Coronary artery (tissue), 2 donors: ENCODE results near the gene AQP12B.

ENCODE experiments used
- DNase-seq: peaks from one replicate; pipeline ENCODE4 v3.0.0-alpha.2; 2017; ENCODE audit warnings: low spot score
- H3K27ac ChIP-seq, 2 donors: fragments of 200-600 bp; sonication (generic); one replicate each; pipeline ENCODE4 v1.5.1; 2016 to 2019
- H3K4me3 ChIP-seq: fragments of 200-600 bp; sonication (generic); 2 replicates; pipeline ENCODE4 v1.5.1; 2016; ENCODE audit warnings: mild to moderate bottlenecking, moderate library complexity
- CTCF ChIP-seq: fragments of 200-600 bp; sonication (generic); IDR thresholded peaks from one replicate; pipeline ENCODE4 v1.5.1; 2019; ENCODE audit warnings: antibody characterized with exemption

Gene AQP12B

GRCh38 chr2:240646900-240647502, 35.7 kb downstream of the AQP12B start:
- DNase-seq = peak; percentile 64
- TF ChIP-seq CTCF = no peak
- no peak overlapping the region for H3K4me3 ChIP-seq
- H3K27ac ChIP-seq = no peak overlapping the region

GRCh38 chr2:240646176-240646899, 36.3 kb downstream of the AQP12B start:
- no peak overlapping the region for H3K27ac ChIP-seq
- DNase-seq = peak; percentile 70
- no peak overlapping the region for H3K4me3 ChIP-seq
- TF ChIP-seq CTCF = no peak

GRCh38 chr2:240645801-240646175, 36.9 kb downstream of the AQP12B start:
- no peak overlapping the region for H3K27ac ChIP-seq
- DNase-seq = no peak
- no peak overlapping the region for H3K4me3 ChIP-seq
- no peak for TF ChIP-seq CTCF

GRCh38 chr2:240645346-240645745, 37.3 kb downstream of the AQP12B start:
- TF ChIP-seq CTCF = no peak
- Histone ChIP-seq H3K4me3 (no peak overlapping the region), H3K27ac (no peak overlapping the region)
- DNase-seq = no peak

GRCh38 chr2:240644859-240645301, 37.8 kb downstream of the AQP12B start:
- Histone ChIP-seq H3K4me3 (no peak overlapping the region), H3K27ac (no peak overlapping the region)
- TF ChIP-seq CTCF = no peak
- DNase-seq = no peak

- peak; percentile 65 for DNase-seq
- no peak overlapping the region for H3K27ac ChIP-seq
- H3K4me3 ChIP-seq = no peak overlapping the region
- TF ChIP-seq CTCF = no peak
These were observed 38.5 kb downstream of the AQP12B start for GRCh38 chr2:240644171-240644651.

GRCh38 chr2:240643811-240644150, 38.9 kb downstream of the AQP12B start:
- no peak for DNase-seq
- TF ChIP-seq CTCF = no peak
- Histone ChIP-seq H3K4me3 (no peak overlapping the region), H3K27ac (no peak overlapping the region)
